T follicular helper cell (primary cell): ENCODE data around the gene ADRA2B.
"Not testable (repeated sequence)": the region's sequence is repeated elsewhere in the genome, so short reads cannot be mapped to it uniquely, and the experiment has no call there.

Source experiments
- DNase-seq: peaks from one replicate; pipeline ENCODE4 v3.0.0-alpha.2; 2020; ENCODE audit warnings: low read depth

Gene ADRA2B

DNA sequence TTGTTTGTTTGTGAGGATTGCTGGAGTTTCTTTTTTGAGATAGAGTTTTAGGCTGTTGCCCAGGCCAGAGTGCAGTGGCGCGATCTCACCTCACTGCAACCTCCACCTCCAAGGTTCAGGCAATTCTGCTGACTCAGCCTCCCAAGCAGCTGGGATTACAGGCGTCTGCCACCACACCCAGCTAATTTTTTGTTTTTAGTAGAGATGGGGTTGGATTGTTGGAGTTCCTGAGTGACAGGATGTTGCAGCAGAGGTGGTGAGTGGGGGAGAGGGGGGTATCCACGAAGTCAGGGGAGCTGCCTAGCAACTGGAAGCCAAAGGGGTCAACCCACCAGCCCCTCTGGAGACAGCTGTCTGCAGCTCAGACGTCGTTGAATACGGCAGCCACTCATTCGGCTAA, 46.5 kb downstream of the ADRA2B start:
- DNase-seq = not testable (repeated sequence)

DNA sequence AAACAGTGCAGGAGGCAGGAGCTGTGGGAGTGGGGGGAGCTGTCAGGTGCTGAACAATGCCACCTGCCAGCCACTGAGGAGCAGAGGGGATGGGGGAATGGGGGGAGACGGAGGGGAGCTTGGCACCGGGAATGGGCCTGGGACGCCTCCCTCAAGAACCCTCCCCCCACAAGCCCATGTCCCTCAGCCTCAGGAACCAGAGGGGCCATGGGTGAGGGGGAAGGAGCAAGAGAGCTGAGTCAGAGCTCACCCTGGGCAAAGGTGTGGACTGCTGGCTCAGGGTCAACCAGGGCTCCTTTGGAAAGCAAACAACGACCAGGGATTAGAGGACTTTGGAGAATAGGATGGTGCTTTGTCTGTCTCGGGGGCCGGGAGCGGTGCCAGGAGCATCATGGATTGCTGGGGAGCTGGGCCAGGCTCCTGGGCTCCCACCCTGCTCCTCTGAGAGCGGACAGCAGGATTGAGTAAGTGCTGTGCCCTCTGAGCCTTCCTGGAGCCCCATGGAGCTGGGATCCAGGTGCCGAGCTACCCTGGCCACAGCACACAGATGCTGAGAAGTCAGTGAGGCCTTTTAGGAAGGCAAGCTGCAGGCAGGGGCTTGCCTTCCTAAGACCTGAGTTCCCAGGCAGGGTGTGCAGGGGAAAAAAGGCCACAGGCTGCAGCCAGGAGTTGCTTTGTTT, 48.3 kb downstream of the ADRA2B start:
- DNase-seq = not testable (repeated sequence)

DNA sequence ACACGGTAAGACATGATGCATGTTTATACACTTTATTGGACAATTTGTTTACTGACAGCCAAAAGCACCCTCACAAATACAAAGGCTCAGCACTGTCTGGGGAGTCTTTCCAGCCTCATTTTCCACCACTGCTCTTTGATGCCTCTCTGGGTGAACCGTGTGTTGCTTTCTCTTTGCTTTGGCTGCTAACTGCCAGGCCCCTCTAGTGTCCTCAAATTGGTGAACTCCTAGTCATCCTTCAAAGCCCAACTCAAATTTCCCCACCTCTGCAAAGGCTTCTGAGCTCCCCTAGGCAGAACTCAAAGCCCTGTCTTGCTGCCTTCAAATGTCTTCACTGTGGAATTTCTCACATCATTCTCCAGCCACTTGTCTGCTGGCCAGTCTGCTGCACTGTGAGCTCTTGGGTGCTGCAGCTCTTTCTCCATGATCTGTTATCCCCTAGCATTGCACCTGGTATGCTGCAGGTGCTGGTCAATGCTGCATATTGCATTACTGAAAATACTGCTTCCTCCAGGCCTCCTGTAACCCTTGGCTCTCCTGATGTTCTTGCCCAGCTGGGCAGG, 49.2 kb downstream of the ADRA2B start:
- not testable (repeated sequence) for DNase-seq

DNA sequence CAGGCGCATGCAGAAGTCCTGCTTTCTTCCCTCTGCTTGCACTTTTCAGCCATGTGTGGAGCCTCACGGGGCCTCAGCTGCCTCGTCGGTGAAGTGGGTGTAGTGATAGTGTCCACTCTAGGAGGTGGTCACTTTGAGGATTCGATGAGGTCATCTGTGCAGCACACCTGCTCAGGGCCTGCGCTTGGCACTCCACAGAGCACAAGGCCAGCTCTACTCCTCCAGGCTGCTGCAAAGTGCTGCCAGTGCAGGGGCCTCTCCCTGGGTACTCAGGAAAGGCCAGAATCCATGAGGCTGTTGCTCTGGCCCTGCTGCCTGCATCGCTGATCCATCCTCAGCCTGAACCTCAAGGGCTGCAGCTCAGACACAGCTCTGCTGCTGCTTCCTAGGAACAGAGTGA, 49.9 kb downstream of the ADRA2B start:
- DNase-seq = not testable (repeated sequence)

DNA sequence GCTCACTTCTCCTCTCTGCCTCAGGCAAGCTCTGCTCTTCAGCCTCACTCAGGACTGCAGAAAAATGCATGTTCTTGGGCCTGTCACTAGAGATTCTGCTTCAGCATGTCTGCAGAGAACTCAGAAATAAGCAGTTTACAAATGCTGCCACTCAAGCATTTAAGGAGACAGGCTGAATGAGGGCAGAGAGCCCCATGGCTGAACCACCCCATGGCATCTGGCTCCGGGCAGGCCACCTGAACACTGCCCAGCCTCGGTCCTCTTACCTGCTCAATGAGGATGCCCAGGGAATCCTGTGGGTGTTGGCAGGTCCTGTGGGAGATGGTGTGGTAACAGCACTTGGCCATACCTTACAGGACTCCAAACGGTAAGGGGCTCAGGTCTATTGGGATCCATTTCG, 50.4 kb downstream of the ADRA2B start:
- not testable (repeated sequence) for DNase-seq

DNA sequence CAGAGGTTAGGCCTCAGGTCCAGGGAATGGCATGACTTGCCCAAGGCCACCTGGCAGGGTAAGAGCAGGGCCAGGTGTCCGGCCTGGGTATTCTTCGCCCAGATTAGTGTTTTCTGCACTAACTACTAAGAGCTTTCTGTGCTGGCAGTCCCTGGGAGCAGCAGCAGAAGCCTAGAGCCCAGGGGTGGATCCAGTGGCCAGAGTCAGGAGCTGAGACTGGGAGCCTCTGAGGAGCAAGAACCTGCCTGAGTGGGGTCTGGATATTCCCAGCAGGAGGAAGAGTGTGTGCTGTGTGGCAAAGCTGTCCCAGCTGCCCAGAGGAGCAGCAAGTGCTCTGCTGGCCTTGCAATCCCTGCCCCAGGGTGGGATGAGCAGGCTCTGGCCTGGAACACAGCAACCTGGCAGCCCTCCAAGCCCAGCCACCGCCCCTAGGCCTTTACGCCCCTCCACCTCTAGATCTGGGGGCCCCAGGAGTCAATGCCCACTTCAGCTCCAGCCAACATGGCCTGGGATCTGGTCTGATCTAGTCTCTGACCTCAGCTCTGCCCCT, 50.9 kb downstream of the ADRA2B start:
- no peak for DNase-seq

DNA sequence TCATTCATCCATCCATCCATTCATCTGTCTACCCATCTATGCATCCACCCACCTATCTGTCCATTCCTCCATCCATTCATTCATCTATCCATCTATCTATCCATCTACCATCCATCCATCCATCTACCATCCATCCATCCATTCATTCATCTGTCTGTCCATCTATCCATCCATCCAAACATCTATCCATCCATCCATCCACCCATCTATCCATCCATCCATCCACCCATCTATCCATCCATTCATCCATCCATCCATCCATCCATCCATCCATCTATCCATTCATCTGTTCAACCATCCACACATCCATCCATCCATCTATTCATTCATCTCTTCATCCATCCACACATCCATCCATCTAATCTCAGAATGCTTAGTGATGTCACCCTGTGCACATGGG, 51.6 kb downstream of the ADRA2B start:
- not testable (repeated sequence) for DNase-seq

DNA sequence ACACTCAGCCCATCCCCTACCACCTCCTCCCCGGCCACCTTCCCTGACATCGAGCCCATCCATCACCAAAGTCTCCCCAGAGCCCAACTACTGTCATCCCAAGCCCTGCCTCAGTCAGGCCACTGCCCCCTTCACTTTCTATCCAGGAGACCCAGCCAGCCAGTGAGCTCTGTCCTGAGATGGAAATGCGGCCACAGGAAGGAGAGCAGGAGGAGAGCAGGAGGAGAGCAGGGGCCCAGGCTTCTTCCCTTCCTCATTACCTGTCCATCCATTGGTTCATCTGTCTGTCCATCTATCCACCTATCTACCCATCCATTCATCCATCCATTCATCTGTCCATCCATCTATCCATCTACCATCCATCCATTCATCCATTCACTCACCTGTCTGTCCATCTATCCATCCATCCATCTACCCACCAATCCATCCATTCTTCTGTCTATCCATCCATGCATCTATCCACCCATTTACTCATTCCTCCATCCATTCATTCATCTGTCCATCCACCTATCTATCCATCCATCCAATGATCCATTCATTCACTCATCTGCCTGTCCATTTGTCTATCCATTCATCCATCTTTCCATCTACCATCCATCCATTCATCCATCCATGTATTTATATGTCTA, 52.2 kb downstream of the ADRA2B start:
- not testable (repeated sequence) for DNase-seq

DNA sequence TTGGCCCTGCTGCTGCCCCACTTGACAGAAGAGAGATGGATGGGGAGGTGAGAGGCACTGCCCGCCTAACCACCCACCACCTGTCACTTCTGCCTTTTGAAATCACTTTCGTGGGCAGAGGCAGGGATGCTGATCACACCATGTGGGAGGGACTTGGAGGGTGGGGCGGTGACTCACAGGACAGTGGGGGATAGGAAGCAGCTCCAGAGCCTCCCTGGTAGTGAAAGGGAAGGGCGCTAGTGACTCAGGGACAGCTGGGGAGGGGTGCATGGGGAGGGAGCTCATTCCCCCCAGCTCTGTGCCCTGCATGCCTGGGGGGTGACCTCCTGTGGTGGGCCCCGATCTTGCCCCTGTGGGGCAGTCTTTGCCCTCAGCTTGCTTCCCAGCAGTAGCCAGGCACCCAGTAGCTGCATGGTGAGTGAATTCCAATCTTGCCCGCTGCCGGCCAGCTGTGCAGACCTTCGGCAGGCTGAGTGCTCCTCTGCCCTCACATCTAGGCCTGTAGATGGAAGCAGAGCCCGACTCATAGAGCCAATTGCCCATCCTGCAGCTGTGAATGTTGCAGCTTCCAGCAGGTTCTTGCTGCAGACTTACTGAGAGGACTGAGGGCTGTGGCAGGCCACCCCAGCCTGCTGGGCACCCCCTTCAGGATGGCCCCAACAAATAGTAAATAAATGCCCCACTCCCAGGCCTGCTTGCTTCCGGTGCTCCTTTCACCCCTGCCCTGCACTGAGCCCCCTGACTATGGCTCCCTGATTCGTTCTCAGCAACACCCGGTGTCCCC, 53.1 kb downstream of the ADRA2B start:
- DNase-seq = not testable (repeated sequence)
